Esophagus squamous epithelium (tissue), 4 donors: Measurements from ENCODE around the gene PAM16.

Experiments used
- POLR2A ChIP-seq, 4 donors: fragments of 450-650 bp; IDR thresholded peaks; one replicate each; pipeline ENCODE4 v1.6.1; 2017; ENCODE audit warnings: antibody characterized with exemption in 4 of 4, mild to moderate bottlenecking in 4 of 4, moderate library complexity in 3 of 4
- TF ChIP-seq, protein P1 (sequence below), 6 experiments: fragments of 450-650 bp in 4 of 6; fragments of 200-600 bp in 2 of 6; sonication (generic) in 2 of 6; IDR thresholded peaks; one replicate each; pipeline ENCODE4 v1.5.1; 2016 to 2019; ENCODE audit warnings: antibody characterized with exemption in 6 of 6, mild to moderate bottlenecking in 4 of 6, moderate library complexity in 4 of 6

DNA sequence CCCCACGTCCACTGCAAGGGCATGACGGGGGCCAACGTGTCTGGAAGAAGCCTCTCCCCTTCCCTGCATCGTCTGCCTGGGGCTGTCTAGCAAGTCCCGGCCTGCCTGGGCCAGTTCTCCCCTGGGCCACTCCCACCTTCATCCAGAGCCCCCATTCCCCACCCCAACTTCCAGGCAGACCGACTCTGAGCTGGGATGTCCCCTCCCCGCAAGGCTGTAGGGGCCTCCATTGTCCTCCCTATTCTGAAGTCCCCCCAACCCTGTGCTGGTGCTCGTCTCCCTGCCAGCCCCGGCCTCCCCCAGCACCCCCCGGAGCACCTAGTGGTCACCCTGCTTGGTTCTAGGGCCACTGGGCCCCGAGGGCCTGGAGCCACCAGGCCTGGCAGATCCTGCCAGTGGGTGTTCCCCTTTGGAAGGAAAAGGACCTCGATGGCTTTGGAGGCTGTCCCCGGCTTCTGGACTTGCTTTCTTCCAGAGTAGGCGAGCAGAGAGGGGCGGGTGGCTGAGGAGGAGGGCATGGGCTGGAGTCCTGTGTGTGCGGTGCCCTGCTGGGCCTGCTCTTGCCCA lies 30.5 kb downstream of the PAM16 start:
- TF ChIP-seq, protein P1, sequence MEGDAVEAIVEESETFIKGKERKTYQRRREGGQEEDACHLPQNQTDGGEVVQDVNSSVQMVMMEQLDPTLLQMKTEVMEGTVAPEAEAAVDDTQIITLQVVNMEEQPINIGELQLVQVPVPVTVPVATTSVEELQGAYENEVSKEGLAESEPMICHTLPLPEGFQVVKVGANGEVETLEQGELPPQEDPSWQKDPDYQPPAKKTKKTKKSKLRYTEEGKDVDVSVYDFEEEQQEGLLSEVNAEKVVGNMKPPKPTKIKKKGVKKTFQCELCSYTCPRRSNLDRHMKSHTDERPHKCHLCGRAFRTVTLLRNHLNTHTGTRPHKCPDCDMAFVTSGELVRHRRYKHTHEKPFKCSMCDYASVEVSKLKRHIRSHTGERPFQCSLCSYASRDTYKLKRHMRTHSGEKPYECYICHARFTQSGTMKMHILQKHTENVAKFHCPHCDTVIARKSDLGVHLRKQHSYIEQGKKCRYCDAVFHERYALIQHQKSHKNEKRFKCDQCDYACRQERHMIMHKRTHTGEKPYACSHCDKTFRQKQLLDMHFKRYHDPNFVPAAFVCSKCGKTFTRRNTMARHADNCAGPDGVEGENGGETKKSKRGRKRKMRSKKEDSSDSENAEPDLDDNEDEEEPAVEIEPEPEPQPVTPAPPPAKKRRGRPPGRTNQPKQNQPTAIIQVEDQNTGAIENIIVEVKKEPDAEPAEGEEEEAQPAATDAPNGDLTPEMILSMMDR (IDR thresholded peaks at IDR 0.05): no peak
- no peak for TF ChIP-seq POLR2A (IDR thresholded peaks at IDR 0.05)
